Cardiac muscle cell (in vitro differentiated cells and primary cell): ENCODE measurements around the gene NDUFV3. TPM values are rescaled to one million over a fixed set of nuclear protein-coding genes. Genes with fewer than 3 reads are reported as not detected.
A peak's percentile ranks its signal among the peaks of the same experiment; 100 is the strongest.
"Not testable (repeated sequence)": the region's sequence is repeated elsewhere in the genome, so short reads cannot be mapped to it uniquely, and the experiment has no call there.

Experiments used
- DNase-seq, 2 donors: peaks; one replicate each; pipeline versions ENCODE4 v3.0.0 to v3.0.0-alpha.2; 2010 to 2017; ENCODE audit warnings: low read depth in 1 of 2, low spot score in 1 of 2
- H3K27ac ChIP-seq: fragments of 200-600 bp; sonication (generic); 2 replicates; pipeline ENCODE4 v1.5.1; 2016
- H3K27me3 ChIP-seq: fragments of 200-600 bp; sonication (generic); 2 replicates; pipeline ENCODE4 v1.6.0; 2016; ENCODE audit warnings: control low read depth
- H3K36me3 ChIP-seq: fragments of 200-600 bp; sonication (generic); 2 replicates; pipeline ENCODE4 v1.5.1; 2016; ENCODE audit warnings: control low read depth
- H3K4me1 ChIP-seq: fragments of 200-600 bp; sonication (generic); 2 replicates; pipeline ENCODE4 v1.8.1; 2017; ENCODE audit warnings: low read depth, mild to moderate bottlenecking, mixed run types
- H3K4me3 ChIP-seq: fragments of 200-600 bp; sonication (generic); 2 replicates; pipeline ENCODE4 v1.5.1; 2016; ENCODE audit warnings: mild to moderate bottlenecking
- H3K9me3 ChIP-seq: fragments of 200-600 bp; sonication (generic); 2 replicates; pipeline ENCODE4 v1.5.1; 2017; ENCODE audit warnings: low read depth, mild to moderate bottlenecking, control low read depth
- CTCF ChIP-seq: IDR thresholded peaks from 2 replicates; pipeline ENCODE4 v1.5.1; 2012; ENCODE audit warnings: low read depth, mild to moderate bottlenecking, low read length
- polyA plus RNA-seq: library from polyadenylated mRNA; unstranded; fragments of >200 nt; fragmentation: Nextera tagmentation; extraction: Ambion mirVana; gene quantifications from 2 replicates; pipeline ENCODE4 v1.2.1, GENCODE V29; 2016
- total RNA-seq: library from RNA; depleted of rRNA; stranded (reverse); fragments of >200 nt; gene quantifications from 2 replicates; pipeline ENCODE4 v1.2.3, GENCODE V29; 2016

NDUFV3 gene
- total and polyA plus RNA-seq, 2 experiments from 2014 or later, result 28.9 to 55.1 TPM

GRCh38 chr21:42956824-42957630, 63.9 kb downstream of the NDUFV3 start:
- H3K27me3 ChIP-seq, result no peaks in the 10 kb centered on the region
- H3K4me1 ChIP-seq, result no peaks in the 10 kb centered on the region
- no peak for TF ChIP-seq CTCF
- no peaks in the 10 kb centered on the region for H3K36me3 ChIP-seq
- no peak overlapping the region for H3K27ac ChIP-seq
- no peaks in the 10 kb centered on the region for H3K9me3 ChIP-seq
- no peak for DNase-seq
- H3K4me3 ChIP-seq, result no peak overlapping the region

DNA sequence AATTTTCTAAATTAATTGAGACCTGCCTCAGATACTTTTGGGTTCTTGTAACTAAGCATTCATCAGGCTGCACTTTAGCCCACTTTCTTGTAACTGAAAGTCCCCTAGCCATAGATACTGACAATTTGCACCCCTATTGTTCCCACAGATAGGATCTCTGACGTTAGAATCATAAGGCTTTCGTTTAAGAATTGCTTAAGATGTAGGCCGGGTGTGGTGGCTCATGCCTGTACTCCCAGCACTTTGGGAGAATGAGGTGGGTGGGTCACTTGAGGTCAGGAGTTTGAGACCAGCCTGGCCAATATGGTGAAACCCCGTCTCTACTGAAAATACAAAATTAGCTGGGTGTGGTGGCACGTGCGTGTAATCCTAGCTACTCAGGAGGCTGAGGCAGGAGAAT, 65.0 kb downstream of the NDUFV3 start:
- H3K4me3 ChIP-seq, H3K27ac ChIP-seq, DNase-seq, H3K27me3 ChIP-seq, H3K9me3 ChIP-seq, H3K4me1 ChIP-seq, H3K36me3 ChIP-seq: not testable (repeated sequence)

GRCh38 chr21:42959728-42960127, 66.6 kb downstream of the NDUFV3 start:
- Histone ChIP-seq H3K27me3 (no peaks in the 10 kb centered on the region), H3K4me1 (no peaks in the 10 kb centered on the region), H3K36me3 (no peaks in the 10 kb centered on the region), H3K4me3 (no peak overlapping the region), H3K27ac (no peak overlapping the region), H3K9me3 (no peaks in the 10 kb centered on the region)
- no peak for DNase-seq
- TF ChIP-seq CTCF, result no peak

- no peak overlapping the region for H3K4me3 ChIP-seq
- no peak for DNase-seq
- no peaks in the 10 kb centered on the region for H3K27me3 ChIP-seq
- no peaks in the 10 kb centered on the region for H3K9me3 ChIP-seq
- TF ChIP-seq CTCF, result no peak
- H3K27ac ChIP-seq, result peak overlapping the region; percentile 48
- no peaks in the 10 kb centered on the region for H3K36me3 ChIP-seq
- H3K4me1 ChIP-seq, result no peaks in the 10 kb centered on the region
Measured at GRCh38 chr21:42962380-42963007, 69.4 kb downstream of the NDUFV3 start.

Other genes starting within 250 kb of the NDUFV3 start
- gene PDE9A, start 239.7 kb upstream of the NDUFV3 start, total RNA-seq, result 9.3 and 14.2 TPM in 2 replicates
- 6.8 and 12.5 TPM in 2 replicates for gene PDE9A, start 239.7 kb upstream of the NDUFV3 start, polyA plus RNA-seq
- gene WDR4, start 13.8 kb upstream of the NDUFV3 start, total RNA-seq, result 8.1 and 8.8 TPM in 2 replicates
- gene WDR4, start 13.8 kb upstream of the NDUFV3 start, polyA plus RNA-seq, result 5.5 and 9.3 TPM in 2 replicates
- gene ERVH48-1, start 32.3 kb downstream of the NDUFV3 start, total RNA-seq, result 0.07 and 0.42 TPM in 2 replicates
- 0.11 and 0.24 TPM in 2 replicates for gene ERVH48-1, start 32.3 kb downstream of the NDUFV3 start, polyA plus RNA-seq
- 8.1 and 10.5 TPM in 2 replicates for gene PKNOX1, start 81.3 kb downstream of the NDUFV3 start, total RNA-seq
- 10.5 and 15.1 TPM in 2 replicates for gene PKNOX1, start 81.3 kb downstream of the NDUFV3 start, polyA plus RNA-seq
- 53.8 and 102 TPM in 2 replicates for gene CBS, start 182.5 kb downstream of the NDUFV3 start, total RNA-seq
- 85.4 and 93.6 TPM in 2 replicates for gene CBS, start 182.5 kb downstream of the NDUFV3 start, polyA plus RNA-seq
- 13.9 and 46.0 TPM in 2 replicates for gene U2AF1, start 214.3 kb downstream of the NDUFV3 start, total RNA-seq
- 73.3 and 83.8 TPM in 2 replicates for gene U2AF1, start 214.3 kb downstream of the NDUFV3 start, polyA plus RNA-seq